Fibroblast of gingiva (primary cell): ENCODE measurements around the gene SSBP2.
"Not testable (repeated sequence)": the region's sequence is repeated elsewhere in the genome, so short reads cannot be mapped to it uniquely, and the experiment has no call there.

Experiments
- DNase-seq: peaks from one replicate; pipeline ENCODE4 v3.0.0-alpha.2; 2011; ENCODE audit warnings: low read depth

Gene SSBP2

DNA sequence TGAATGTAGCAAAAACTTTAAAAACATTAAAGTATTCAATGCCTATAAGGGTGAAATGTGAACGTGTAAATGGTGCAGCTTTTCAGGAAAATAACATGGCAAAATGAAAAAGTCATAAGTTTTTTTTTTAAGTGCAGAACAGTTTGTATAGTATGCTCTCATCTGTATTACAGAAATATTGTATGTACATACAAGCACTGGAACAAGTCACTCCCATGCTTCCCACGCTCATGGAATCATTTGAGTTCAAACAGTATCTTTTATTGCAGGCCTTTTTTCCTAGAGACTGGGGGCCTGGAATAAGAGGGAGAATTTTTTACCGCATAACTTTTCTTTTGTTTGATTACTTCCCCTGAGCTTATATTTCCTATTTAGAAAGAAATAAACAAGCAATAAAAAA lies 94.1 kb downstream of the SSBP2 start:
- DNase-seq = no peak

DNA sequence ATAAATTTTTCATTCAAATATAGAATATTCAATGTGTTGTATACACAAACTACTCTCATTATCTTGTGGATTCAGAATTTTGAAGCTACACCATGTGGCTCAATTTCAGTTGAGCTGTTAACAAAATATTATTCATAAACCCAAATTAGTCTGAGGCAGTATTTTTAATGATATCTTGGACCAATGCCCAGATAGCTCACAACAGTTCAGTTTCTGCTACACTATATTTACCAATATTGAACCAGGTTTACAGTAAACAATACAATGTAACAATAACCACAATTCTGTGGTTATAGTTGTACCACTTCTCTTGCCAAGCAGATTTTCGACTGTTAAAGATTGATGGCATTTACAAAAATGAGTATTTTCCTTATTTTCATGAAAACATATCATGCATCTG lies 99.9 kb downstream of the SSBP2 start:
- DNase-seq = no peak

DNA sequence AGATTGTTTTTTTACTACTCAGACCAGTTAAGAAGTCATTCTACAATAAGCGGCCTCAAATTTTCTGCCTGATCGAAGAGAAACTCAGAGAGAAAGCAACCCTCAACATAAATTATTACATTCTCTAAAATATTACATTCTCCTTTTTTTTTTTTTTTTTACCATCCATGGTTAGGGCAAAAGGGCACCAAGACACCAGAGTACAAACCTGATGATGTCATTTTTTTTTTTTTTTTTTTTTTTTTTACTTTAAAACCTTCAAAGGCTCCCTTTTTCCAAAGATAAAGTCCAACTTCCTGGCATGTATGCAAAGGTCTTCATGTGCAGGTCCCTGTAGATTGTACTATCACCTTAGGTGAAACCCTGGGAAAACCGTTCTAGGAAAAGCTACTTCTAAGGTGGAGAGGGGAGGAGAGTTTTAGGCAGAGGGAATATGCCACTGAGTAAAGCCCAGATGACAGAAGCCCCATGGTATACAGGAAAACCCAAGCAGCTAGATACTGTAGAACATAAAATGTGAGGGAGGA lies 104.4 kb downstream of the SSBP2 start:
- DNase-seq = no peak

DNA sequence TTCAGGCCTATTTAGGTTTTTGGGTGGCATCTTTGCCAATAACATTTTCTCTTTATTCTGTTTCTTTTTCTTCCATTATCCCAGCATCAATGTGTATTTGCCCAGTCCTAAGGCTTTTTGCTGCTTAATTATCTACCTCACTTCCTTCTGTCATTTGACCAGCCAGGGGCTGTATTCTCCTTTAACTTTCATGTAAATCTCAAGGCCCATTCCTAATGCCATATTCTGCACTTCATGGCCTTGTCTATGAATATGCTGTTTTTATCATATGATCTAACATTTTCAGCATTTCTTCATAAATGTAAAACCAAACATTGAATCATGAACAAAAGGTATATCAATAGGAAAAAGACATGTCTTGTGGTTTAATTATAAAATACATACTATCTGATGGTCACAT lies 108.7 kb downstream of the SSBP2 start:
- no peak for DNase-seq

DNA sequence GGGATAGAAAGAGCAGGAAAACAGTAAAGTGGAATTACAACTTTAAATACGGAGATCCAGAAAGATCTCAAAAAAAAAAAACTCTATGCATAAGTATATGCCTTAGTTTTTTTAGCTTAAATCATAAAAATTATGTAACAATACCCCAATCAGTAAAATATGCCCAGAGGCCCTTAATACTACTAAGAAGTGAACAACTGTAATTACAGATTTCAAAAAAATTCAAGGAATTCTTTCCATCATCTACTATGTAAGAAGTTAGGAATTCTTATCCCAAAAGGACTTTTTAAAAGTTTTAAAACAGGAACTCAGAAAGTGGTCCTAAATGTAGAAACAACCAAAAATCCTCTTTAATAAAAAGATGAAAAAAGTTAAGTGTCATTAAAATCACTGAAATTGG lies 111.3 kb downstream of the SSBP2 start:
- DNase-seq = no peak

DNA sequence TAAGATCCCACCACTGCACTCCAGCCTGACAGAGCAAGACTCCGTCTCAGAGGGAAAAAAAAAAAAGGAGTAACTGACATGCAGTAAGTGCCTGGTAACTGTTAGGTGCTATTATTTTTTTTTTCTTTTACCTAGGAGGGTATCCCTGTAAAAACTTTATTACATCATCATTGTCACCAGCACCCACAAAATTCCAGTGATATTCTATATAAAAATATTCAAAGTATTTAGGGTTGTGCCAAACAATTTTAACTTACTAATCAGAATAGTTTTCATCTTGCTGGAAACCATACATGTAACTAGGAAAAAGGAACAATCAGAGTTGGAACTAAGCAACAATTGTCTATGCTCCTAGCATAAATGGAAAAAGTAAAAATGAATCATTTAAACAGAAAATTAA lies 112.4 kb downstream of the SSBP2 start:
- no peak for DNase-seq

DNA sequence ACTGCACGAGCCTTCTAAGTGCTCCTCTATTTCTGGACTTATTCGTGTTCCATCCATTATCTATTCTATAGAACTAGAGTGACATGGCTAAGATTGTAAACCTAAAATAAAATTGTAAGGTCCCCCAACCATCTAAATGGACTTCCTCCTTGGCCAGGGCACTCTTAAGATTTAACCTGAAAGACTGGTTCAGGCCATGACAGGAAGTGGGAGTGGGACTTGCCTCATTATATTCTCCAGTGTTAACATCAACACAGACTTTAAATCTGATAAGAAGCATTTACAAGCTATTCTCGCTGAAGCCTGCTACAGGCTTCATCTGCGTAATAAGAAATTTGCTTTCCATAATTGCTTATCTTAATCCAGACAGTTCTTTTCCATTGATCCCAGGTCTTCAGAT lies 117.0 kb downstream of the SSBP2 start:
- DNase-seq = no peak

DNA sequence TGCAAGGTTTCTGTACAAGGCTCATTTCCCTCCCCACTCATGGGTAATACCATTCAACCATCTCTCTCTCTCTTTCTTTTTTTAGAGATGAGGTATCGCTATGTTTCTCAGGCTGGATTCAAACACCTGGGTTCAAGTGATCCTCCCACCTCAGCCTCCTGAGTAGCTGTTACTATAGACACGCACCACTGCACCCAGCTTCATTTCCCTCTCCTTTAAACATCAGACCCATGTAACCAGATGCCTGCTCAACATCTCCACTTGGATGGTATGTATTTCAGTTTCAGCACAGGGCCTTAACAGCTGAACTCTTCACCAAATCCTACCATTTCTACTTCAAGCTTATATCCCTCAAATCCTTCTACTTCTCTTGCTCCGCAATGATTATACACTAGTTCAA lies 117.4 kb downstream of the SSBP2 start:
- DNase-seq = no peak

DNA sequence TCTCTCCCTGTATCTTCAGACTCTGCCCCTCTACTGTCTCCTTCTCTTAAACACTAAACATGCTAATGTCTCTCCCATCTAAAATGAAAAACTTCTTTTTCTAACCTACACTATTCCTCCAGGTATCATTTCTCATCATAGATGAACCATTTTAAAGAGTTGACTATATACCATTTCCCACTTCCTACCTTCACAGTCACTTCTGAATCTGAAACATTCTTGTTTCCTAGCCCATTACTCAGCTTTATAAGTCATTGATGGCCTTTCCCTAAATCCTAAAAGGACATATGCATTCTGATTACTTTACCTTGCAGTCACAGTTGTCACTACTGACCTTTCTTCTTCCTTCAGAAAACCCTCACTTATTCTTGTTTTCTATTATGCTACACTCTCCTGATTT lies 118.2 kb downstream of the SSBP2 start:
- no peak for DNase-seq

DNA sequence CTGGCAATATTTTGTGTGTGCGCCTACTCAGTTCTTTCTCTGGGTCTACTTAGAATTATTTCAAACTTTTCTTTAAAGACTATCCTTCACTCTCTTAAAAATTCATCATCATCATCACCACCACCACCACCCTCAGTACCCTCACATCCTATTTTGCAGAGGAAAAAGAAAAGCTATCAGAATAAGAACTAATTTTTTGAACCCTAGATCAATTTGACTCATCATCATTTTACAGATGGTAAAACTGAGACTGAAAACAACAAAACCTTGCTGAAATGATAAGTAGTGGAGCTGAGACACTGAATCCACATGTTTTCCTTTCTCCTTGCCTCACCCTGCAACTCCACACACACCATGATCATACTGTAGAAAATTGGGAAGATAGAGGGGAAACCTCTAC lies 119.3 kb downstream of the SSBP2 start:
- no peak for DNase-seq

DNA sequence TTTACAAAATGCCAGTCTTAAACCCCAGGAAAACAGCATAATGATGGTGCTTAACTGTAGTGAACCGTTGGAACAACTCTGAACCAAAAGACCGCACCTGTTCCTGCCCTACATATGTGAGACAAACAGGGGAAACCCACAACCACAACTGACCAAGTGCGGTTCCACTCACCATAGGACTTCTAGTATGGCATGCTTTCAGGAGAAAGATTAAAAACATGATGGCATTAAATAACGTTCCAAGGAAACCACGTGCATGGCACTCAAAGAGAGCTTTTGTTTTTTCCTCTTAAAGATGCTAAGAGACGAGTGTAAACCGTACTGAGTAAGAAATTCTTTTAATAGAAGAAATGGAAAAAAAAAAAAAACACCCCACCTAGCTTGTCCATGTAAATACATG lies 119.8 kb downstream of the SSBP2 start:
- peak; percentile 4 for DNase-seq

DNA sequence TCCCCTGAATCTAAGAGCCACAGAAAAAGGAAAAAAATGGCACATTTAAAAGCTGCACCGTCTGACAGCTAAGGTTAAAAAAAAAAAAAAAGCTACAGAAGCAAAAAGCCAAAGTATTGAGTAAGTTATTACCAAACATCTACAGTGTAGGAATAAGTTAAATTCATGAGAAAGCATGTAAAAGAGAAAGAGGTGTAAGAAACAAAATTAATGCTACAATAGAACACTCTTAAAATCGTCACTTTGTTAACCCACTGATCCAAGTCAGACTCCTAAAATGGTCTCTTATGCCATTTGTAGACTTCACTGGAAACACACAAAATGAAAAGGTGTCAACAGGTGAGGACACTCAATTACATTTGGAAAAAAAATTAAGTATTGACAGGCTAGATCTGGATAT lies 120.2 kb downstream of the SSBP2 start:
- DNase-seq = no peak

DNA sequence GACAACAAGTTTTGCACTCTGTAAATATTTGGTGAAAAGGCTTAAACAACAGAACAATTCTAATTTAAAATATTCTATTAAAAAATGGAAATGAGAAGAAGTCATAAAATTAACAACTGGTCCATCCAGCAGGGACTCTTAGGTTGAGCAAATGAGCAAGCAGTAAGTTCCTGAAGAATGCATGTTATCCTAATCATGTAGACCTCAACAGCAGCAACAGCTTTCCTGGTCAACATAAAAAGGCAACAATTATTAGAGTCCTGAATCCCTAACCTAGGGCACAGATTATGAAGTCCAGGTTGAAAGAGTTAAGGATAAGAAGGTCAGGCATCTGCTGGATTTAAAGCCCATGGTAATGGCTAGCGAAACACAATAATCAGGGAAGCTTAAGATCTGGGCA lies 120.9 kb downstream of the SSBP2 start:
- no peak for DNase-seq

DNA sequence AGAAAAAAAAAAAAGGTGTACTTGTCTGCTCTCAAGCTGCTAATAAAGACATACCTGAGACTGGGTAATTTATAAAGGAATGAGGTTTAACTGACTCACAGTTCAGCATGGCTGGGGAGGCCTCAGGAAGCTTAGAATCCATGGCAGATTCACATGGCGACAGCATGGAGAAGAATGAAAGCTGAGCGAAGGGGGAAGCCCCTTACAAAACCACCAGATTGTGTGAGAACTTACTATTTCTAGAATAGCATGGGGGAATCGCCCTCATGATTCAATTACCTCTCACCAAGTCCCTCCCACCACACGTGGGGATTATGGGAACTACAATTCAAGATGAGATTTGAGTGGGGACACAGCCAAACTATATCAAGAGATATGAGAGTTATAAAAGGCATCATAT lies 122.8 kb downstream of the SSBP2 start:
- not testable (repeated sequence) for DNase-seq

DNA sequence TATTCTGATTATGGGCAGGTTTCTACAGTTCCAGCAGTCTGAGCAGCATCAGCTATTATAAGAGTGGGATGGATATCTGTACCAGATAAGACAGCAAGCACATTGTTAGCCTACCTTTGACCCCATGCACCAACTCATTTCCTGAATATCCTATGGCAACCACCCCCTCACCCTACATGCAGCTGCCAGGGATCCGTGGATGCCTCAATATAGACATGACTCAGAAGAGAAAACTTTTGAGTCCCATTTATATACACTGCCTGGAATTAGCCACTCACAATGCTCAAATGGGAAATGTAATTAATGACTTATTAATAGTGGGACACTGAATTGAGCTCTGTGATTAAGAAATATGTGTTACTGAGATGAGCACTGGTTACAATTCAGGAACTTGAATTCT lies 124.4 kb downstream of the SSBP2 start:
- DNase-seq = peak; percentile 27

DNA sequence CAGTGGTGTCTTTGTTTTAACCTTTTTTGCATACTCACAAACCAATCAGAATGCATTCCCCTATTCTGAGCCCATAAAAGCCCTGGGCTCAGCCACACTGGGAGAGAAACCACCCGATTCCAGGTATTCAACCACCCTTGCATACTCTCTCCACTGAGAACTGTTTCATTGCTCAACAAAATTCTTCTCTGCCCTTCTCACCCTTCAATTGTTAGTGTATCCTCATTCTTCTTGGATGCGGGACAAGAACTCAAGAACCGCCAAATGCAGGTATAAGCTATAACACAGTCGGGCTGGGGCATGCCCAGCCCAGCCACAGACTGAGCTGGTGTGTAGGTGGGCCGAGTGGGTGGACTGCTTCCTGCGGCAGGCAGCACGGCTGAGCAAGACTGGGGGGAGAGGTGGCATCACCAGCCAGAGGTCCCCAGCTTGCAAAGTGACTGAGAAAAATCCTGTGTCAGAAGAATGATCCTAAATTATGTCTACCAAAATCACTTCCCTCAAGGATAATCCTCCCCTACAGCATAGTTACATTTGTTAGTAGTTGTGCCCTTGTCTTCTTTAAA lies 141.0 kb downstream of the SSBP2 start:
- DNase-seq = no peak

DNA sequence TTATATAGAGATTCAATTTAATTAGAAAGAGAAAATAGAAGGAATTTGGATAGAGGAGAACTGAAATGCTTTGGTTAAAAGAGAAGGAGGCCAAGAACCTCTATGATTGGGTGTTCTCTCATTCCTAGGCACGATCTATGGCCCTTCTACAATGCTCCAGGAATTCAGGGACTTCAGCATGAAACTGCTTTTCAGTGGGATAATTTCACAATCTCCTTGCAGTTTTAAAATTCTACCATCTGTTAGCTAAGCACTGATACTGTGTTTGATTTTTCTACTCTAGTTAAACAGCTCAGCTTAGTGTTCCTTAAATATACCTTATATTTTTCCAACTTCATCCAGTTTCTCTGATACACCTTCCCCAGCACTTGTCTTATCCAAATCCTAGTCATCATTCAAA lies 141.9 kb downstream of the SSBP2 start:
- no peak for DNase-seq

DNA sequence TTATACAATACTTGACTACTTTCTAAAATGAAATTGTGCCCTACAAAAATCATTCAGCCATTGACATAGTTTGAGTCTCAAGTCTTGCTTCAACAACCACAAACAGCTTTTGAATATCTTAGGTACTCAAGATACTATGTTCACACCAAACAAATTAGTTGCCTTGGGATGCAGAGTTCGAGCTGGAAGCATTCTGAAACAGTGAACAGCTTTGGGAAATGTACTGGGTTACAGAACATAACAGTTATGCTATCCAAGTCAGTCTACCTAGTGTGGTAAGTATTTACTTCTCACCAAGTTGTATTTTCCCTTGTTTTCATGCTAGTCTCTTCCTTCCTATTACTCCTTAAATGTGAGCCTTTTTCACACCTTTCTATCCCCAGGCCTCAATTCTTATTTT lies 143.2 kb downstream of the SSBP2 start:
- DNase-seq = no peak

DNA sequence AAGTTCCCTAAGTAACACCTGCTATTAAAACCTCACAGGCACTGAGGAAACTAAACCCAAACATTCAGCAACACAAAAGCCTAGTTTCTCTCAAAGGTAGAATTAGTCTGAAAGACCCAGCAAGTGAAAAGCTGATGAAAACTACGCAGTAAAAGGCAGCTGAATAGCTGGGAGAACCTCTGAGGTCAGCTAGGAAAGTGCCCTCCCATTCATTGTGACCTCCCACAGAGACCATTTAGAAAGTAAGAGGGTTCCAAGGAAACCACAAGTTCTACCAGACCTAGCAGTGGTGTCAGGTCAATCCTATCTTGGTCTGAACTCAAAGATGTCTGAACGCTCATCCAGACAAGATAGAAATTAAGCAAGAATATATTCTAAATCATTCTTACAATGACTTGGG lies 144.7 kb downstream of the SSBP2 start:
- DNase-seq = no peak

DNA sequence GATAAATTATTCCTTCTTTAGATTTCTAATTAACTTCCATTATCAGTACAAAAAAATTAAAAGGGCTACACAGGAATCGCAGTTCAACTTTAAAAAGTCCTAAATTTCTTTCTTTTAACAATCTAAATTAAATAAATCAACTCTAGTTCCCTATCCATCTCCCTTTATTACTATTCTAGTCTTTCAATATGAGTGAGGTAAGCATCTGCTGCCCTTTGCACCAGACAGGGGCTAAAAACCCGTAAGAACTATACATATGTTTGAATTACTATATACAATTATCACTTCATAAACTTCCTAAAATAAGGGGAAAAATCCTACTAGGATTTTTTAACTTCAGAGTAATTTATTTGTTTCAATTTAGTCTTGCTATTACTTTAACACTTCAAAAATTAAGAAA lies 145.6 kb downstream of the SSBP2 start:
- no peak for DNase-seq

DNA sequence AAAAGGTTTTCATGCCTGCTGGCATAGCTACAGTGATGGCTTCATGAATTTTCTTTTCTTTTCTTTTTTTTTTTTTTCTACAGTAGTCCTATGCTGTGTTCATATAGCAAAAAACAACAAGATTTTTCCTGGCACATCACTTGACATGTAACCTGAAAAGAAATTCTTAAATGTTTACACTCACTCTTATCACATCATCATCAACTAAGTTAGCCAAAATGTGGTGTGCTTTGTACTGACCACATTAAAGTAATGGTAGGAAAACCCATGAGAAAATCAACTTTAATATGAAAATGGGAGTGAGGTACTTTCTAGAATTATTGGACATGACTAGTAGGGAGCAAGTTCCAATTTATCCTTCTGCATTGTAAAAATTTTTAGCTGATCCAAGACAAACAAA lies 146.7 kb downstream of the SSBP2 start:
- no peak for DNase-seq

DNA sequence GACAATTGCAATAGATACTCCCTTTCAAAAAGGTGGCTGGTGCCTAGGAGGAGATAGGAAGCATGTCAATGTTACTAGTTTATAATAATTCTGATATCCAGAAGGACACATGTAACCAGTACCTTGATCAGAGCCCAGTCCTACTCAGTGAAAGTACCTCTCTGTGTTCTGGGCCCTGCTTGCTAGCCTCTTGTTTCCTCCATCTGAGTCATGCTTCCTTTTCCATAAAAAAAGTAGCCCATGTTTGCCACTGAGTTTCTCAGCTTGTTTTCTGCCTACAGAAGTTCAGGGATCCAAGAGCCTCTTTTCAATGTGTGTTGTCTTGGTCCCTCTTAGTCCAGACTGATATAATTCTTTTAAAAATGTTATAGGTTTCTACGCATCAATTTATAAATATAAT lies 149.0 kb downstream of the SSBP2 start:
- DNase-seq = no peak

DNA sequence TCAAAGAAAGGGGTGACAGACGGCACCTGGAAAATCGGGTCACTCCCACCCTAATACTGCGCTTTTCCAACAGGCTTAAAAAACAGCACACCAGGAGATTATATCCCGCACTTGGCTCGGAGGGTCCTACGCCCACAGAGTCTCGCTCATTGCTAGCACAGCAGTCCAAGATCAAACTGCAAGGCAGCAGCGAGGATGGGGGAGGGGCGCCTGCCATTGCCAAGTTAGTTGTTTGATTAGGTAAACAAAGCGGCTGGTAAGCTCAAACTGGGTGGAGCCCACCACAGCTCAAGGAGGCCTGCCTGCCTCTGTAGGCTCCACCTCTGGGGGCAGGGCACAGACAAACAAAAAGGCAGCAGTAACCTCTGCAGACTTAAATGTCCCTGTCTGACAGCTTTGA lies 158.8 kb downstream of the SSBP2 start:
- DNase-seq = not testable (repeated sequence)

DNA sequence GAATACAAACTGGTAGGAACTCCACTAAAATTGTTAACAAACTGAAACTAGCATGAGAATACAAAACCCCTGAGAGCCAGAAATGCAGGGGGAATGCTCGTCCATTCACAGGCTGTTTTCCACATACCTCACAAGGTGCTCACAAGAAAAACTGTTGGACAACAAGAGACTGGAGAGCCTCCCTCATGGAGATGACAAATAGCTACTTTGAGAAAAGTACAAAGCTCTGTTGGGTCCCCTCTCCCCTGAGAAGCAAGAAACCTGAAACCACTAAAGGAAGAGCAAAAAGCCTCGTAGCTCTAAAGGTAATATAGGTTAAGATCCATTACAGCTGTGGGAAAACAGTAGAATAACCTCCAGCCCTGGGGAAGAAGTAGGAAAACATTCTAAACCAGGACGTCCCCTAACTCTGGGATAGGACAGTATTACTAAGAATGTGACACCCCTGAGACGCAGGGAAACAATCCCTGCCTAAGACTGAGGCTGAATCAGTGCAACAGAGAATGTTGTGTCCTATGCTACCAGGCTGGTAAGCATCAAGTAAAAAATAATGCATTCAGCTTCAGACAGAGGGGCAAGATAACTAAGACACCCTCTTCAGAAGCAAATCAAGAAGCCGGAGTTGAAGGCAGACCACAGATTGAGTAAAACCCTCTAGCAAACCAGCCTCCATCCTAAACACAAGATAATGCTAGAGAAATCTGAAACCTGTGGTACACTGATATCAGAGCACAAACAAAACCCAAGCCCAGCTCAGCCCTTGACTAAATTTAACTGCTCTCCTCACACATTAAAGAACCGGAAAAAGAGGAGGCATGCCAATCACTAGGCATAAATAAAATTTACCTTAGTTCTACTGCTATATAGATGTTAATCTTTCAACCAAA lies 160.2 kb downstream of the SSBP2 start:
- no peak for DNase-seq
